Skeletal muscle satellite cell (primary cell): Measurements from ENCODE around the gene B4GALT5.
A peak's percentile ranks its signal among the peaks of the same experiment; 100 is the strongest.

Experiments used
- H3K27me3 ChIP-seq: 2 replicates; pipeline ENCODE4 v1.7.0; 2013; ENCODE audit warnings: low read length; ENCODE audit not compliant: control insufficient read depth, insufficient read depth
- H3K36me3 ChIP-seq: 2 replicates; pipeline ENCODE4 v1.7.0; 2013; ENCODE audit warnings: mild to moderate bottlenecking, control low read depth, low read length; ENCODE audit not compliant: insufficient read depth
- H3K4me1 ChIP-seq: 2 replicates; pipeline ENCODE4 v1.7.0; 2013; ENCODE audit warnings: low read length; ENCODE audit not compliant: control insufficient read depth, insufficient read depth
- H3K4me2 ChIP-seq: 2 replicates; pipeline ENCODE4 v1.7.0; 2013; ENCODE audit warnings: mild to moderate bottlenecking, low read length
- H3K4me3 ChIP-seq: 2 replicates; pipeline ENCODE4 v1.7.0; 2013; ENCODE audit warnings: low read length
- H3K9ac ChIP-seq: 2 replicates; pipeline ENCODE4 v1.7.0; 2013; ENCODE audit warnings: mild to moderate bottlenecking, low read depth, low read length, moderate library complexity
- H3K9me3 ChIP-seq: replicated peaks from 2 replicates; pipeline ENCODE4 v1.7.0; 2013; ENCODE audit warnings: mild to moderate bottlenecking, control low read depth, low read length

The B4GALT5 gene

DNA sequence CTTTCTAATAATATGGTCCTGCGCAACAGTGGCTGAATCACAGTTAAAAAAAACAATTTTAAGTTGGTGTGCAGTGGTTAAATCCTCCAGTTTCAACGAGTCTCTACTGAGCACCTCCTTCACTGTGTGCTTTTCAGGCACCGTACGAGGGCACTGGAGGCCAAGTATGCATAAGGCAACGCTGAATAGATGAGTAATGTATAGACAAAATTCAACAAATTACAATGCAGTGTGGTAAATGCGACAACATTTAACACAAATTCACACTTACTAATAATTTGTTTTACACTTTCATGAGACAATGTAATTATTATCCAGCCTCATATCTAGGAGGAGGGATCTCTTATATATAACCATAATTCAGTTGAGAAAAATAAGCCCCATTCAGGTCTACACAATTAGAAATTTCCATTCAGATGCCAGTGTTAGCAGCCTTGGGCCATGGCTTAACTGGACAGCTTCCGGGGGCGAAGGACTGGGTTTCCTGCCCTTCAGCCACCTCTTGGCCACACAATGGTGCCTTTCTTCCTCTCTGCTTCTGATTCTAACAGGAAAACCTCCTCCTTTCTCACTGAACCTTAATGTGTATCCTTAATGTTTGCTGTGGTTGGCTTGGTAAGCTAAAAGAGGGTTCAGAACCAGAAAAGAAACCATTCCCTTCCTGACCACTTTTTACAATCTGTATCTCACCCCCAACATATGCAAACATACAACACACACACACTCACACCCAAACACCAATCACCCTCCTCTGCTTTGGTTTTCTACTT, 51.9 kb downstream of the B4GALT5 start:
- Histone ChIP-seq H3K4me1 (peaks cover 20% of the 10 kb centered on the region), H3K4me3 (no peak overlapping the region)

DNA sequence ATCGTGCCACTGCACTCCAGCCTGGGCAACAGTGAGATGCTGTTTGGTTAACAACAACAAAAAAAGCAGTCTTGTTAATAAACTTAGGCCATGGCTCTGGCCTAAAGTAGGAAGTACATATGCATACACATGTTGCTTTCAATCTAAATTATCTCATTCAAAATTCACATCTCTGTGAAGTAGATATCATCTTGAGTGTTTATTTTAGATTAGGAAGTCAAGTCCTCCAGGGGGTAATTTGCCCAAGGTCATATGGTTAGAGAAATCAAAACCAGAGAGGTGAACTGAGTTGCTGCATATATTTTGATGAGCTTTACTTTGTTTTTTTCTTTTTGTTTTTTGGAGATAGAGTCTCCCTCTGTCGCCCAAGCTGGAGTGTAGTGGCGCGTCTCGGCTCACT, 52.8 kb downstream of the B4GALT5 start:
- H3K9ac ChIP-seq: no peak overlapping the region
- H3K27me3 ChIP-seq: no peaks in the 10 kb centered on the region
- H3K4me3 ChIP-seq: no peak overlapping the region
- H3K4me1 ChIP-seq: peaks cover 24% of the 10 kb centered on the region
- H3K4me2 ChIP-seq: no peak overlapping the region
- H3K9me3 ChIP-seq: peaks cover under 1% of the 10 kb centered on the region
- H3K36me3 ChIP-seq: peaks cover under 1% of the 10 kb centered on the region

More for the DNA sequence above, 51.9 kb downstream of the B4GALT5 start:
- H3K9ac ChIP-seq: no peak overlapping the region
- no peak overlapping the region for H3K4me2 ChIP-seq
- no peaks in the 10 kb centered on the region for H3K36me3 ChIP-seq
- no peaks in the 10 kb centered on the region for H3K27me3 ChIP-seq
- H3K9me3 ChIP-seq: no peaks in the 10 kb centered on the region

DNA sequence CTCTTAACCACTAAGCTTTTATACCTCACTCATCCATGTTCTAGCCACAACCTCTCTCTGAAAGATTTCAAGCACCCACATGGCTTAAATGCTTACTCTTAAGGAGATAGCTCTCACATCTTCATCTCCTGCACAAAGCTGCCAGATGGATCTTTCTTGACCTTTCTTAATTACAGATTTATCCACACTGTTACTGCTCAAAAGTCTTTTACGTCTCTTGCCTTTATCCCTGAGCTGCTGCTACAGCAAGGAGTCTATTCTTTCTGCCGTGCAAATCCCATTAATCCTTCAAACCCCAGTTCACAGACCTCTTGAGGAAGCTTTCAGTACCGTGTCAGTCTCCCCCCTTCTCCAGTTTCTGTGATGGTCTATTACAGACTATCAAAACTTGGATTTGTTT, 54.6 kb downstream of the B4GALT5 start:
- Histone ChIP-seq H3K4me2 (no peak overlapping the region), H3K9me3 (peaks cover 2% of the 10 kb centered on the region), H3K4me3 (no peak overlapping the region), H3K9ac (no peak overlapping the region), H3K27me3 (no peaks in the 10 kb centered on the region), H3K36me3 (peaks cover 14% of the 10 kb centered on the region), H3K4me1 (peaks cover 24% of the 10 kb centered on the region)

DNA sequence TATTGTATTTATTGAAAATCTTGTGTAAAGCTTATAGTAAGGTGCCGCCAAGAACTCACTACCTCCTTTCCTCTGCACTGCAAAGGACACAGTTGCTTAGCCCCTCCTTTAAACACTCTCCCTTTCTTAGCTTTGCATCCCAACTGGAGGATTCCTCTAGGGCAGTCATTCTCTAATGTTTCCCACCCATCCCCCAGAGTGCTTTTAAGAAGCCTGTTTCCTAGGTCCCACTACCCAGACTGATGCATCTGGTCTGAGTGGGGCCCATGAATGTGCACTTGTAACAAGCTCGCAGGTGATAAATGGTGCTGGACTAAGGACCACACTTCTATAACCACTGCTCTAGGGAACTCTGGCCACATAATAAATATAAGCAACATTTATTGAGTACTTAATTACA, 55.2 kb downstream of the B4GALT5 start:
- H3K36me3 ChIP-seq: peaks cover 20% of the 10 kb centered on the region
- peaks cover 24% of the 10 kb centered on the region for H3K4me1 ChIP-seq
- no peak overlapping the region for H3K9ac ChIP-seq
- H3K27me3 ChIP-seq: no peaks in the 10 kb centered on the region
- H3K4me3 ChIP-seq: no peak overlapping the region
- H3K9me3 ChIP-seq: peaks cover 2% of the 10 kb centered on the region
- H3K4me2 ChIP-seq: no peak overlapping the region

DNA sequence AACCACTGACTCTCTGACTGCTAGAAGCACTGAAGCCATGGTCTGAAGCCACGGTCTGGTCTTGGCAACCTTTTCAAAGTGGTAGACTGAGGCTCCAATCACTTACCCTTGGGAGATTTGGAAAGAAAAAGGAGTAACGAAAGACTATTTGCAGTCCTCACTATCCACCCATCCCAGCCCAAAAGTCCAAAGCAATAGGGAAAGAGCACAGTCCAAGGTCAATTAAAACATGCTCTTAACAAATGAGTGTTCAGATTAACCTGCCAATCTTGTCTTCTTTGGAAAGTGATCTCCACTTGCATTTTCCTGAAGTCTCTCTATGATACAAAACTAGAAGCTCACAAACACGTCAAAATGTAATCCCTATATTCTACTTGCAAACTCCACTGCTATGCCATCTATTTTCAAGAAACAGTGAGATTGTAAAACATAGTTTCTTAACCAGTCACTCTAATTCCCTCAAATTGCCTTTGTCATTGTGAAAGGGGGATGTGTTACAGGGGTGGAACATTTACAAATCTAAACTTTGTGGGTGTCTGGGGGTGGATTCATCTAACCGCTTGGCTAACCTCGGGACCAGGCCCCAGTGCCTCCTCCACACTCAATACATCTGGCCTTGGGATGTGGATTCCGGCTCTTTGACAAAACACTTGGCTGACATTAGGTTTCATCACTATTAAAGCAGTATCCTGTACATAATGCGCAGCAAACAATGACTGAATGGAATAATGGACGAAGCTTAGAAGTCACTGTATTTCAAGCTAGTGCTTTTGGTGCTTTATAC, 56.4 kb downstream of the B4GALT5 start:
- Histone ChIP-seq H3K4me3 (no peak overlapping the region), H3K4me1 (peaks cover 24% of the 10 kb centered on the region), H3K27me3 (no peaks in the 10 kb centered on the region), H3K9me3 (peaks cover 2% of the 10 kb centered on the region), H3K36me3 (peaks cover 32% of the 10 kb centered on the region), H3K4me2 (peak overlapping the region; percentile 20), H3K9ac (no peak overlapping the region)

DNA sequence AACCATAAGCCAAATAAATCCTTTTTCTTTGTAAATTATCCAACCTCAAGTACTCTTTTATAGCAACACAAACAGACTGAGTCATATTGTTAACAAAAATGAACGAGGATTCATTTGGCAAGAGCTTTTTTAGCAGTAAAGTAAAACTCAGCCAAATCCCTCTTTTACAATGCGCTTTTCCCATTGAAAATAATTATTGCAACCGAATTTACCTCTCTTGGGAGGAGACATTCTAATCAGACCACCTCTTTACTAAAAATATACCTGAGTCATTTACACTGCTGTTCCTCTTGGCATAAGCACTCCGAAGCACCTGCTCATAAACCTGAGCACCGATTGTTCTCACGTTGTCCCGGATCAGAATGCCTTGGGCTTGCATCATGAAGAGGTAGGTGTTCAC, 57.4 kb downstream of the B4GALT5 start:
- Histone ChIP-seq H3K4me1 (peaks cover 17% of the 10 kb centered on the region), H3K36me3 (peaks cover 36% of the 10 kb centered on the region), H3K9ac (no peak overlapping the region), H3K4me3 (no peak overlapping the region), H3K4me2 (no peak overlapping the region), H3K9me3 (peaks cover 2% of the 10 kb centered on the region), H3K27me3 (no peaks in the 10 kb centered on the region)

DNA sequence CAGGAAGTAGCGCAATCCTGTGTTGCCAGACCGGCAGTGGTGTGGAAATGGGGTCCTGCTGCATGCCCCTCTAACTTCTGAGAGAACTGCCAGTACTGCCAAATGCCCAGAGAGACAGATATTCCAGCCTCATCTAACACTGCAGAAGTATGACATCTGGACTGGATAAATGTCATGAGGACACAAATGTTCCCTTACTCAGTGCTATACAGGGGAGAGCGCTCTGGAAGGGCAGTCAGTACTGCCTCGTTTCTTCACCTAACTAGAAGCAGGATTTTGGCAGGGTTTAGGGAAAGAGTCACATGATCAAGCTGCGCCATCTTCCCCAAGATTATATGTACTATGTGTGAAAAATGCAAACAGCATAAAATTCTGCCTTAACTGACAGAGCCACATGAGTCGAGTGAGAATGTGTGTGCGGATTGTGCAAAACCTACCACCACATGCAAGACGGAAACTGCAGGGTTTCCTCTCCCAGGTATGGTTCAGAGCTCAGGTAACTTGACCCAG, 59.7 kb downstream of the B4GALT5 start:
- Histone ChIP-seq H3K9me3 (peaks cover 2% of the 10 kb centered on the region), H3K4me1 (peaks cover 17% of the 10 kb centered on the region), H3K4me3 (no peak overlapping the region)

DNA sequence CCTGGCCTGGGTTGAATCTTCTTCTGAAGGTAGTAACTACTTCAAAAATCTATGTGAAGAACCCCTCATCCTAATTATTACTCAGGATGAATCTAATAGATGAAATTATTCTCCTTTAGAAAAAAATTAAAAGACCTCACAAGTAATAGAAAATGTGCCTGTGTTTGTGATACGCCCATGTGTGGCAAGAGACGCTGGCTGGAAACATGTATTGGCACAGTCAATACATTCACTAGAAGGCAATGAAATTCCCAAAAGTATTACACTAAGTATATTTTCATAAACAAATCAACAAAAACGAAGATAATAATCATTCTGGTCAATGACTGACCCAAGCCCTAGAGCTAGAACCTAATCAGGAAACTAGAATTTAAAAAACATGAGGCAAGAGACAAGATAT, 64.0 kb downstream of the B4GALT5 start:
- Histone ChIP-seq H3K4me2 (no peak overlapping the region), H3K36me3 (peaks cover 46% of the 10 kb centered on the region), H3K9me3 (no peaks in the 10 kb centered on the region), H3K4me3 (no peak overlapping the region), H3K4me1 (peaks cover 12% of the 10 kb centered on the region), H3K9ac (no peak overlapping the region), H3K27me3 (no peaks in the 10 kb centered on the region)

More for the DNA sequence above, 59.7 kb downstream of the B4GALT5 start:
- Histone ChIP-seq H3K9ac (no peak overlapping the region), H3K4me2 (no peak overlapping the region), H3K36me3 (peaks cover 36% of the 10 kb centered on the region), H3K27me3 (no peaks in the 10 kb centered on the region)

DNA sequence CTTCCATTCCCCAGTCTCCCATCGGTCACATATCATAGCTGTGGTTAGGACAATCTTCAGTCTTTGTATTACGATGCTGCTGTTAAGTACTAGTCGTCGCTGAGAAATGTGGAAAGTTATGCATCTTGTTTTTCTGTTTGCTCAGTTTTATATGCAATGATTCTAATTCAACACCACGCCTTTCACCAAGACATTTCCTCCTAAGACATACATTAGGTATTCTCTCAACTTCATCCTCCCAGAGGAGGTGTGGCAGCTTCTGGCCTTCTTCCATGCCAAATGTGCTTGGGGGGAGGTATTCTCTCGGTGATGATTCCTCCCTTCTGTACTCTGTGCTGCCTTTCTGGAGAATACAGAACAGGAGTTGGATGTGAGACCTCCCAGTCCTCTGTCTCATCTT, 66.1 kb downstream of the B4GALT5 start:
- H3K36me3 ChIP-seq: peaks cover 37% of the 10 kb centered on the region

DNA sequence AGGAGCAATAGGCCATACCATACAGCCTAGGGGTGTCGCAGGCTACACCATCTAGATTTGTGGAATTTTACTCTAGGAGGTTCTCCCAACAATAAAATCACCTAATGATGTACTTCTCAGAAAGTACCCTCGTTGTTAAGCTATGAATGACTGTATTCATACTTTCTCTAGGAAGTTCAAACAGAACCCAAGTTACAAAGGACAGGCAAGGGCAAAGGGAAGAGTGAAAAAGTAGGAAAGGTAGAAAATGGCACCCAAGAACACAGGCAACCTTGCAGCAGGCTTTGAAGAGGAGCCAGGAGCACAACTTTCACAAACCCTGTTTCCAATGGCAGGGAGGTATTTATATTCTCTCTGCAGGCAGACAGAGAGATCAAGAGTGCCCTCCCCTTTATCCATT, 67.2 kb downstream of the B4GALT5 start:
- Histone ChIP-seq H3K9ac (no peak overlapping the region), H3K4me3 (no peak overlapping the region), H3K9me3 (no peaks in the 10 kb centered on the region), H3K36me3 (peaks cover 40% of the 10 kb centered on the region), H3K27me3 (no peaks in the 10 kb centered on the region), H3K4me2 (no peak overlapping the region), H3K4me1 (peaks cover 12% of the 10 kb centered on the region)

More for the DNA sequence above, 66.1 kb downstream of the B4GALT5 start:
- no peak overlapping the region for H3K4me3 ChIP-seq
- H3K9ac ChIP-seq: no peak overlapping the region
- H3K4me1 ChIP-seq: peaks cover 12% of the 10 kb centered on the region
- no peak overlapping the region for H3K4me2 ChIP-seq
- H3K27me3 ChIP-seq: no peaks in the 10 kb centered on the region
- H3K9me3 ChIP-seq: no peaks in the 10 kb centered on the region

DNA sequence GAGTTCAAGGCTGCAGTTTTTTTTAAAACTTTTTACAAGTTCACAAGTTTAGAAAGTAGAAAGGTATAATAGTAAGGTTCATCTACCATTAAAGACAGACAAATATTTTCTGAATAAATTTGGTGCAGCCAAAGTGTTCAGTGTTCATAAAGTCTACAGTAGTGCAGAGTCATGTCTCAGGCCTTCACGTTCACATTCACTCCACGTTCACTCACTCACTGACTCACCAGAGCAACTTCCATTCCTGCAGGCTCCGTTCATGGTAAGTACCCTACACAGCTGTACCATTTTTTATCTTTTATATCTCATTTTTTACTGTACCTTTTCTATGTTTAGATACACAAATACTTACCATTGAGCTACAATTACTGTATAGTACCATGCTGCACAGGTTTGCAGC, 67.6 kb downstream of the B4GALT5 start:
- Histone ChIP-seq H3K9me3 (no peaks in the 10 kb centered on the region), H3K36me3 (peaks cover 44% of the 10 kb centered on the region), H3K4me2 (no peak overlapping the region), H3K9ac (no peak overlapping the region), H3K4me3 (no peak overlapping the region), H3K27me3 (no peaks in the 10 kb centered on the region), H3K4me1 (peaks cover 12% of the 10 kb centered on the region)
